CD4-positive, alpha-beta T cell (primary cell): ENCODE data around the gene ZAP70. TPM values are rescaled to one million over a fixed set of nuclear protein-coding genes. Genes with fewer than 3 reads are reported as not detected.
A peak's percentile ranks its signal among the peaks of the same experiment; 100 is the strongest.

Experiments used
- ATAC-seq: fragments of 200-7000 bp; cut with Tn5 transposase; one replicate; pipeline ENCODE4 v1.10.0; 2022; ENCODE audit warnings: mild to moderate bottlenecking; ENCODE audit not compliant: poor library complexity
- CTCF ChIA-PET: fragments of 350-600 bp; sonication (Branson Sonifier 250); formaldehyde crosslinking; loops from one replicate; lab custom pipeline; 2021; ENCODE audit warnings: antibody characterized with exemption, inconsistent platforms; lab: Charles Lee
- POLR2A ChIA-PET: fragments of 350-600 bp; sonication (Branson Sonifier 250); formaldehyde crosslinking; loops from one replicate; lab custom pipeline; 2021; ENCODE audit warnings: antibody characterized with exemption, inconsistent platforms; lab: Charles Lee
- DNase-seq, 14 experiments: peaks; one replicate each; pipeline ENCODE4 v3.0.0-alpha.2; 2013 to 2020; ENCODE audit warnings: mixed read lengths in 2 of 14
- H3K27ac ChIP-seq, 2 donors: one replicate each; pipeline versions ENCODE4 v1.5.1 to v1.7.0; 2013; ENCODE audit warnings: low read length in 2 of 2, low read depth in 1 of 2, mild to moderate bottlenecking in 1 of 2
- H3K27me3 ChIP-seq, 2 experiments: 1 replicate in 1 of 2; 2 replicates in 1 of 2; pipeline versions ENCODE4 v1.6.1 to v1.7.0; 2013; ENCODE audit warnings: low read length in 2 of 2, control low read depth in 1 of 2, mild to moderate bottlenecking in 1 of 2, moderate library complexity in 1 of 2; ENCODE audit not compliant: insufficient read depth in 2 of 2, control insufficient read depth in 1 of 2
- H3K36me3 ChIP-seq: one replicate; pipeline ENCODE4 v1.6.1; 2013; ENCODE audit warnings: low read length, control low read depth; ENCODE audit not compliant: insufficient read depth
- H3K4me1 ChIP-seq: one replicate; pipeline ENCODE4 v1.6.1; 2013; ENCODE audit warnings: low read length, control low read depth; ENCODE audit not compliant: insufficient read depth
- H3K4me3 ChIP-seq: one replicate; pipeline ENCODE4 v1.5.1; 2013; ENCODE audit warnings: mild to moderate bottlenecking, low read length, moderate library complexity
- H3K9me3 ChIP-seq, 2 experiments: 1 replicate in 1 of 2; 2 replicates in 1 of 2; pipeline versions ENCODE4 v1.6.1 to v1.7.0; 2013; ENCODE audit warnings: low read length in 2 of 2, mild to moderate bottlenecking in 2 of 2, control low read depth in 1 of 2, moderate library complexity in 1 of 2; ENCODE audit not compliant: control insufficient read depth in 1 of 2, insufficient read depth in 1 of 2
- H3K27ac Mint-ChIP-seq: one replicate; pipeline ENCODE4 v1.8.0; 2020; ENCODE audit warnings: mixed read lengths
- H3K27me3 Mint-ChIP-seq: one replicate; pipeline ENCODE4 v1.8.0; 2021; ENCODE audit warnings: mixed read lengths
- H3K36me3 Mint-ChIP-seq: one replicate; pipeline ENCODE4 v1.8.0; 2021; ENCODE audit warnings: low read depth, mixed read lengths
- H3K4me1 Mint-ChIP-seq: one replicate; pipeline ENCODE4 v1.8.0; 2021; ENCODE audit warnings: low read depth, mixed read lengths
- H3K4me3 Mint-ChIP-seq: one replicate; pipeline ENCODE4 v1.8.0; 2020; ENCODE audit warnings: mild to moderate bottlenecking, mixed read lengths
- H3K9me3 Mint-ChIP-seq: one replicate; pipeline ENCODE4 v1.8.0; 2020; ENCODE audit warnings: mixed read lengths
- intact Hi-C, 2 experiments: fragments of 100-400 bp; cut with DNase I in 1 of 2; cut with micrococcal nuclease in 1 of 2; formaldehyde crosslinking; loops; one replicate each; pipeline versions ENCODE4 v1.15.1 to v1.9.0; 2023 to 2025; cut with DNase I, micrococcal nuclease
- total RNA-seq, 174 experiments: library from RNA in 2 of 174; stranded (reverse) in 2 of 174; gene quantifications; one replicate each; pipeline ENCODE4 v1.2.3 and lab custom pipeline; 2021 to 2026
- TF ChIP-seq, protein P1 (sequence below): fragments of 200-600 bp; IDR thresholded peaks from one replicate; pipeline ENCODE4 v1.8.0; 2022; ENCODE audit warnings: antibody characterized with exemption, mild to moderate bottlenecking

ZAP70 gene
- total RNA-seq, 2 experiments from 2014 or later, result 440 to 470 TPM

DNA sequence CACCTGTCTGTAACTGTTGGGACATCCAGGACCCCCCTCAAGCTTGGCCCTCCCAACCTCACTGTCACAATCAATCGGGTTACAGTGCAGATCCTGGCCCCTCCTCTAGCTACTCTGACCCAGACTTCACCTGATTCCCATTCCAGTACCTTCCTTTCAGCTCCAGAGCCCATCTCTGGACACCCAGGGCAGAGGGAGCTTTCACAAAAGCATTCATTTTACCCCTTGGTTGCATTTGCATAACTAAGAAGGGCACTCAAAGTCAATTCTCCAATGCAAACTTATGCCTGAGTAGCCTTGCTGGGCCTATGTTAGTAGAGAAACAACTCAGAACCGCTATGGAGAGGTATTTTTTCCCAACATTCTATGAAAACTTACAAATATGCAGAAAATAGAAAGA is 7.4 kb downstream of the ZAP70 start:
- peak overlapping the region; percentile 5 to 36 for H3K27ac ChIP-seq
- no peaks in the 10 kb centered on the region for H3K9me3 Mint-ChIP-seq
- no peak overlapping the region for H3K4me3 ChIP-seq
- intact Hi-C loops, result no loop called here
- no peak for ATAC-seq
- peaks cover 84% of the 10 kb centered on the region for H3K4me1 Mint-ChIP-seq
- H3K4me1 ChIP-seq, result peaks cover 96% of the 10 kb centered on the region
- DNase-seq, result no peak
- peaks cover 79% of the 10 kb centered on the region for H3K36me3 ChIP-seq
- H3K27ac Mint-ChIP-seq, result peak overlapping the region; percentile 98
- TF ChIP-seq, protein P1, sequence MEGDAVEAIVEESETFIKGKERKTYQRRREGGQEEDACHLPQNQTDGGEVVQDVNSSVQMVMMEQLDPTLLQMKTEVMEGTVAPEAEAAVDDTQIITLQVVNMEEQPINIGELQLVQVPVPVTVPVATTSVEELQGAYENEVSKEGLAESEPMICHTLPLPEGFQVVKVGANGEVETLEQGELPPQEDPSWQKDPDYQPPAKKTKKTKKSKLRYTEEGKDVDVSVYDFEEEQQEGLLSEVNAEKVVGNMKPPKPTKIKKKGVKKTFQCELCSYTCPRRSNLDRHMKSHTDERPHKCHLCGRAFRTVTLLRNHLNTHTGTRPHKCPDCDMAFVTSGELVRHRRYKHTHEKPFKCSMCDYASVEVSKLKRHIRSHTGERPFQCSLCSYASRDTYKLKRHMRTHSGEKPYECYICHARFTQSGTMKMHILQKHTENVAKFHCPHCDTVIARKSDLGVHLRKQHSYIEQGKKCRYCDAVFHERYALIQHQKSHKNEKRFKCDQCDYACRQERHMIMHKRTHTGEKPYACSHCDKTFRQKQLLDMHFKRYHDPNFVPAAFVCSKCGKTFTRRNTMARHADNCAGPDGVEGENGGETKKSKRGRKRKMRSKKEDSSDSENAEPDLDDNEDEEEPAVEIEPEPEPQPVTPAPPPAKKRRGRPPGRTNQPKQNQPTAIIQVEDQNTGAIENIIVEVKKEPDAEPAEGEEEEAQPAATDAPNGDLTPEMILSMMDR, result no peak
- no peaks in the 10 kb centered on the region for H3K27me3 ChIP-seq
- H3K9me3 ChIP-seq, result no peaks in the 10 kb centered on the region
- peaks cover 87% of the 10 kb centered on the region for H3K36me3 Mint-ChIP-seq
- ChIA-PET CTCF (interaction anchor here (2.4 kb wide), 1 partner anchor 11 kb away, joined by 9 read pairs; no protein-coding TSS in a partner anchor), POLR2A (no interaction called here)
- no peaks in the 10 kb centered on the region for H3K27me3 Mint-ChIP-seq
- peak overlapping the region; percentile 38 for H3K4me3 Mint-ChIP-seq

DNA sequence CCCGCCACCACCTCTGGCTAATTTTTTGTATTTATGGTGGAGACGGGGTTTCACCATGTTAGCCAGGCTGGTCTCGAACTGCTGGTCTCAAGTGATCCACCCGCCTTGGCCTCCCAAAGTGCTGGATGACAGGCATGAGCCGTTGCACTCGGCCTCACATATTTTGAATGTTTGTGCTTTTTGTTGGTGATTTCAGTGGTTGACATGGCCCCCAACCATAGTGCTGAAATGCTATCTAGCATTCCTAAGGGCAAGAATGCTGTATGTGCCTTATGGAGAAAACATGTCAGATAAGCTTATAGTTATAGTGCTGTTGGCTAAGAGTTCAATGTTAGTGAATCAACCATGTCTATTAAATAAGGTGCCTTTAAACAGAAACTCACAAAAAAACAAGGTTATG is 8.9 kb downstream of the ZAP70 start:
- Mint-ChIP-seq H3K27ac (peak overlapping the region; percentile 80), H3K4me3 (peak overlapping the region; percentile 25), H3K9me3 (no peaks in the 10 kb centered on the region), H3K4me1 (peaks cover 84% of the 10 kb centered on the region), H3K27me3 (no peaks in the 10 kb centered on the region), H3K36me3 (peaks cover 88% of the 10 kb centered on the region)
- peaks cover 96% of the 10 kb centered on the region for H3K4me1 ChIP-seq
- no peak for DNase-seq
- H3K4me3 ChIP-seq, result no peak overlapping the region
- POLR2A ChIA-PET, result no interaction called here
- no peak for ATAC-seq
- CTCF ChIA-PET, result interaction anchor here (2.4 kb wide), 1 partner anchor 13 kb away, joined by 9 read pairs; no protein-coding TSS in a partner anchor
- H3K36me3 ChIP-seq, result peaks cover 82% of the 10 kb centered on the region
- no peaks in the 10 kb centered on the region for H3K9me3 ChIP-seq
- intact Hi-C loops, result no loop called here
- TF ChIP-seq, protein P1, result no peak
- no peak overlapping the region for H3K27ac ChIP-seq
- H3K27me3 ChIP-seq, result no peaks in the 10 kb centered on the region

DNA sequence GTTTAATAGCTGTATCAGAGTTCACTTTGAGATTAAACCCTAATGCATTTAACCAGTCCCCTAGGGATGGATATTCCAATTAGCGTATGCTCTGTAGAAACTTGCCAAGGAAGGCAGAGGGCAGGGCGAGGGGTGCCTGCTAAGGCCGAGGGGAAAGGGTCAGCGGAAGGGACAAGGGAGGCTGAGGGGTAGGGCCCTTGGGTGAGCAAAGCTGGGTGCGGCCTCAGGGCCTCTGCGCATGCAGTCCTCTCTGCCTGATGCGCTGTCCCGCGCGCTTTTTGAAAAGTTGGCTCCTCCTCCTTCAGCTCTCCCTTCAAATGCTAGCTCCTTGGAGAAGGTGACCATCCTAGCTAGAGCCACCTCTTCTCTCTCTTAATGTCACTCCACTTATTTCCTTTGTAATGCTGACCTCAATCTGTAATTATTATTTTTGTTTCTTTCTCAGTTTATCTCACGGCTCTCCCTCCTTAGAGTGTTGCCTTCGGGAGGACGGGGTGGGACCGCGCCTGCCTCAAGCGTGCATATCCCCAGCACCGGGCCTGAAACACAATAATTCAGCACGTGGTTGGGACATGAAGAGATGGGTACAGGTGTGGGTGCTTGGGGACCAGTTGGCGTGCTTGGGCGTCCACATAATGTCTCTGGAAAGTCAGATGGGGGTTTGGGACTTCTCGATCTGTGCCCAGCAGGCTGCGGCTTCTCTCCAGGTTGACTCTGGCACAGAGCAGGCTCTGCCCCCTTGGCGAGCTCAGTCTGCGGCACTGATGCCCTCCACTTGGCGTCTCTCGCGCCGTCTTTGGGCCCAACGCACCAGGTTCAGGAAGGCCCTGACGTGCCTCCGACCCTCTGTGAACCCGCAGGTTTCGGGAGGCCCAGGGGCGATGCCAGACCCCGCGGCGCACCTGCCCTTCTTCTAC is 10.0 kb downstream of the ZAP70 start:
- no peak for DNase-seq
- Mint-ChIP-seq H3K9me3 (no peaks in the 10 kb centered on the region), H3K27ac (peak overlapping the region; percentile 80), H3K4me1 (peaks cover 84% of the 10 kb centered on the region), H3K36me3 (peaks cover 89% of the 10 kb centered on the region), H3K4me3 (no peak overlapping the region), H3K27me3 (no peaks in the 10 kb centered on the region)
- H3K4me1 ChIP-seq, result peaks cover 96% of the 10 kb centered on the region
- H3K4me3 ChIP-seq, result no peak overlapping the region
- H3K9me3 ChIP-seq, result no peaks in the 10 kb centered on the region
- TF ChIP-seq, protein P1, result no peak
- intact Hi-C loops, result no loop called here
- ATAC-seq, result no peak
- H3K27ac ChIP-seq, result no peak overlapping the region
- CTCF ChIA-PET, result interaction anchor here (1.6 kb wide), 1 partner anchor 23 kb away, joined by 4 read pairs; no protein-coding TSS in a partner anchor
- POLR2A ChIA-PET, result interaction anchor here (1.2 kb wide), 1 partner anchor 10 kb away, joined by 3 read pairs; the partner anchor contains the start of gene ZAP70
- no peaks in the 10 kb centered on the region for H3K27me3 ChIP-seq
- H3K36me3 ChIP-seq, result peaks cover 82% of the 10 kb centered on the region
